K562 (cell line): ENCODE measurements around the gene CCDC148. TPM values are rescaled to one million over a fixed set of nuclear protein-coding genes. Genes with fewer than 3 reads are reported as not detected.
A peak's percentile ranks its signal among the peaks of the same experiment; 100 is the strongest.

Experiments
- CBX3 ChIP-seq, 2 experiments: IDR thresholded peaks; 1 replicate in 1 of 2; 2 replicates in 1 of 2; pipeline ENCODE4 v1.6.1; 2012; ENCODE audit warnings: inconsistent platforms in 2 of 2, low read length in 2 of 2, borderline replicate concordance in 1 of 2, control low read depth in 1 of 2
- COPS2 ChIP-seq: fragments of 450-650 bp; conservative IDR thresholded peaks from 2 replicates; pipeline ENCODE4 v1.6.1; 2016; ENCODE audit warnings: mild to moderate bottlenecking, moderate library complexity
- ETS2 ChIP-seq: IDR thresholded peaks from 2 replicates; pipeline ENCODE4 v1.6.1; 2016; ENCODE audit warnings: borderline replicate concordance, missing genetic modification characterization, mild to moderate bottlenecking, moderate library complexity, missing compliant biosample characterization; ENCODE audit not compliant: poor library complexity, severe bottlenecking
- HDAC1 ChIP-seq, 2 experiments: fragments of 450-650 bp; IDR thresholded peaks; 2 replicates each; pipeline ENCODE4 v1.6.1; 2016 to 2017; ENCODE audit warnings: inconsistent platforms in 1 of 2, mild to moderate bottlenecking in 1 of 2, moderate library complexity in 1 of 2
- MITF ChIP-seq: IDR thresholded peaks from 2 replicates; pipeline ENCODE4 v1.6.1; 2014; ENCODE audit warnings: antibody characterized with exemption
- NFYB ChIP-seq: IDR thresholded peaks from 2 replicates; pipeline ENCODE4 v1.6.1; 2011; ENCODE audit warnings: mild to moderate bottlenecking, moderate library complexity; ENCODE audit not compliant: insufficient read length; ENCODE audit errors: extremely low read depth
- PBX2 ChIP-seq, 2 experiments: IDR thresholded peaks in 1 of 2; conservative IDR thresholded peaks in 1 of 2; 2 replicates each; pipeline ENCODE4 v1.6.1; 2016; ENCODE audit warnings: low read depth in 2 of 2, mild to moderate bottlenecking in 1 of 2, missing compliant biosample characterization in 1 of 2, missing genetic modification characterization in 1 of 2, moderate library complexity in 1 of 2
- SMAD3 ChIP-seq: fragments of 450-650 bp; formaldehyde crosslinking; conservative IDR thresholded peaks from 2 replicates; pipeline ENCODE4 v1.4.0; 2020; ENCODE audit warnings: mild to moderate bottlenecking
- STAT5A ChIP-seq: IDR thresholded peaks from 2 replicates; pipeline ENCODE4 v1.6.1; 2012; ENCODE audit warnings: low read length, inconsistent platforms, borderline replicate concordance
- ZBTB2 ChIP-seq: fragments of 450-650 bp; IDR thresholded peaks from 2 replicates; pipeline ENCODE4 v1.6.1; 2016; ENCODE audit warnings: antibody characterized with exemption
- ZNF217 ChIP-seq: sonication (generic); formaldehyde crosslinking; IDR thresholded peaks from 2 replicates; pipeline ENCODE4 v1.8.0; 2022; ENCODE audit warnings: mild to moderate bottlenecking, missing genetic modification reagents
- ZNF24 ChIP-seq: fragments of 450-650 bp; IDR thresholded peaks from 2 replicates; pipeline ENCODE4 v1.6.1; 2016
- ZNF318 ChIP-seq, 2 experiments: fragments of 450-650 bp; IDR thresholded peaks; 2 replicates each; pipeline ENCODE4 v1.6.1; 2016; ENCODE audit warnings: mild to moderate bottlenecking in 2 of 2, borderline replicate concordance in 1 of 2, low read depth in 1 of 2, moderate library complexity in 1 of 2
- ZNF695 ChIP-seq: fragments of 450-650 bp; formaldehyde crosslinking; IDR thresholded peaks from 2 replicates; pipeline ENCODE4 v1.4.0; 2020; ENCODE audit warnings: mild to moderate bottlenecking, moderate library complexity
- polyA plus RNA-seq, 8 experiments: library from polyadenylated mRNA; depleted of rRNA in 4 of 8; stranded (reverse) in 5 of 8; unstranded in 3 of 8; fragments of >200 nt; fragmentation: Nextera tagmentation in 2 of 8; fragmentation: Illumina TruSeq in 1 of 8; extraction: Ambion mirVana in 2 of 8; extraction: Trizol in 1 of 8; gene quantifications; 2 replicates each; pipeline versions ENCODE4 v1.2.1 to v1.2.3, GENCODE V29; 2011 to 2014; ENCODE audit warnings: inconsistent platforms in 1 of 8, missing spikeins in 1 of 8
- total RNA-seq, 7 experiments: library from RNA; depleted of rRNA in 6 of 7; stranded (reverse); fragments of >200 nt in 6 of 7; fragmentation: Illumina TruSeq in 2 of 7; extraction: Trizol in 2 of 7; gene quantifications; 2 replicates each; pipeline versions ENCODE4 v1.2.1 to v1.2.3, GENCODE V29; 2011 to 2021; ENCODE audit warnings: low replicate concordance in 1 of 7

The CCDC148 gene
- total and polyA plus RNA-seq, 9 of the 15 experiments (the other 6 are each of a cell fraction or from before 2014, with no cell fraction given): 0.10 to 1.4 (median 0.65) TPM

GRCh38 chr2:158214431-158214830 is 242.1 kb downstream of the CCDC148 start (continued):
- no peak for TF ChIP-seq PBX2 (CRISPR knock-in tag; IDR thresholded peaks at IDR 0.05; ENCODE audit: low read depth)
- TF ChIP-seq PBX2 (tag; conservative IDR thresholded peaks at IDR 0.05; ENCODE audit: low read depth): peak; percentile 74
- TF ChIP-seq ETS2 (tag): no peak
- no peak for TF ChIP-seq NFYB
- TF ChIP-seq HDAC1 (IDR thresholded peaks at IDR 0.05): no peak
- TF ChIP-seq COPS2: no peak
- TF ChIP-seq CBX3 (IDR thresholded peaks at IDR 0.05; ENCODE audit: borderline replicate concordance in 1 of 2, low read length in 2 of 2): peak in 1 of 2 experiments; percentile 88; a peak in 2 of 3 replicates
- TF ChIP-seq ZNF695 (CRISPR knock-in tag): no peak
- TF ChIP-seq ZNF24: peak; percentile 95
- no peak for TF ChIP-seq MITF
- no peak for TF ChIP-seq ZNF217
- TF ChIP-seq ZNF318 (IDR thresholded peaks at IDR 0.05; ENCODE audit: borderline replicate concordance in 1 of 2, low read depth in 1 of 2): 0 out of 4 replicates have a peak, but pooled peaks of 1 of the 2 experiments have one; percentile 23
- no peak for TF ChIP-seq SMAD3 (CRISPR knock-in tag)
- no peak for TF ChIP-seq STAT5A
- peak; percentile 38; the same call in 1 of the 2 replicates for TF ChIP-seq ZBTB2
